ENCODE measurements around the gene SNRNP35. TPM values are rescaled to one million over a fixed set of nuclear protein-coding genes. Genes with fewer than 3 reads are reported as not detected.

The SNRNP35 gene
- total and polyA plus RNA-seq, 2 of the 8 experiments (the other 6 are each of a cell fraction or from before 2014, with no cell fraction given) = 8.0 to 16.9 TPM

DNA sequence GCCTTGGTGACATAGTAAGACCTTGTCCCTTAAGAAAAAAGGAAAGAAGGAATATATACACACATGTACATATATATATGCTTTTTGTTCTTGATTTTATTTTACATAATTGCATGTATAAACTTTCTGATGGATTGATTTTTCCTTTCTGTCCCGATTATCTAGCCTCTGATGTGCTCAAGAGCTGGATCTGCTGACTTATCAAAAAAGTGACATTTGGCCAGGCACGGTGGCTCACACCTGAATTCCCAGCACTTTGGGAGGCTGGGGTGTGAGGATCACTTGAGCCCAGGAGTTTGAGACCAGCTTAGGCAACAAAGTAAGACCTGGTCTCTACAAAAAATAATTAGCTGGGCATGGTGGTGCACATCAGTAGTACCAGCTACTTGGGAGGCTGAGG is 12.0 kb downstream of the SNRNP35 start:
- H3K14ac ChIP-seq (ENCODE audit: insufficient read length) = no peak overlapping the region
- TF ChIP-seq YY1 (IDR thresholded peaks at IDR 0.05; ENCODE audit: low read depth, low read length) (no peak), CREB1 (IDR thresholded peaks at IDR 0.05) (no peak), ASH2L (IDR thresholded peaks at IDR 0.05; ENCODE audit: low read length) (no peak), TEAD4 (IDR thresholded peaks at IDR 0.05; ENCODE audit: low read depth, low read length) (no peak), MAFK (IDR thresholded peaks at IDR 0.05; ENCODE audit: low read depth, low read length) (no peak), RNF2 (IDR thresholded peaks at IDR 0.05; ENCODE audit: borderline replicate concordance, low read depth, low read length, missing control alignments, poor library complexity, severe bottlenecking) (no peak)
- no peak overlapping the region for H3K4me2 ChIP-seq (ENCODE audit: insufficient read depth in 1 of 2, low read depth in 2 of 2, low read length in 2 of 2)
- H3K9me3 ChIP-seq (ENCODE audit: insufficient read depth in 2 of 2, low read depth in 1 of 2, low read length in 1 of 2) = no peaks in the 10 kb centered on the region
- no peaks in the 10 kb centered on the region for H3K23me2 ChIP-seq (ENCODE audit: low read depth, low read length)
- DNase-seq (ENCODE audit: low read depth in 1 of 2, low spot score in 2 of 2) (no peak), FAIRE-seq (no peak)
- no peak overlapping the region for H2AFZ ChIP-seq (ENCODE audit: low read length)
- H2AK5ac ChIP-seq (ENCODE audit: low read depth, low read length) = no peak overlapping the region
- H3K79me1 ChIP-seq (ENCODE audit: low read depth, low read length) = peaks cover 3% of the 10 kb centered on the region; the same call in 1 of the 2 replicates
- CTCF ChIA-PET (ENCODE audit: partially characterized antibody) = interaction anchor here (0.7 to 1.6 kb wide), 3 partner anchors 24 to 489 kb away, joined by 3 to 4 read pairs (median 3); no protein-coding TSS in a partner anchor
- H2BK15ac ChIP-seq (ENCODE audit: low read length) = no peak overlapping the region
- H3K23ac ChIP-seq (ENCODE audit: insufficient read length) = no peak overlapping the region
- no peak overlapping the region for H4K5ac ChIP-seq (ENCODE audit: insufficient read length, low read depth, low read length)
- H3K4me3 ChIP-seq (ENCODE audit: extremely low read depth in 1 of 4, insufficient read depth in 2 of 4, low read depth in 3 of 4, low read length in 4 of 4) = no peak overlapping the region
- peaks cover 0 to 20% (median 6%) of the 10 kb centered on the region in 4 experiments; a peak in 6 of 8 replicates for H3K36me3 ChIP-seq (ENCODE audit: control insufficient read depth in 2 of 4, insufficient read depth in 4 of 4, low read length in 3 of 4)
- H2BK12ac ChIP-seq (ENCODE audit: low read depth, low read length) = no peak overlapping the region
- no peak overlapping the region for H3K9ac ChIP-seq (replicated peaks in 1 of 4; ENCODE audit: extremely low read depth in 1 of 4, low read depth in 3 of 4, low read length in 3 of 4)
- H3K4ac ChIP-seq (replicated peaks; ENCODE audit: insufficient read length, low read depth, low read length) = no peak overlapping the region
- no peak overlapping the region for H4K91ac ChIP-seq (replicated peaks; ENCODE audit: insufficient read length, low read length)
- no peak overlapping the region for H2BK120ac ChIP-seq (replicated peaks; ENCODE audit: low read depth, low read length)
- no peak overlapping the region for H3K18ac ChIP-seq (ENCODE audit: extremely low read depth, low read length)
- no peaks in the 10 kb centered on the region for H4K20me1 ChIP-seq (replicated peaks in 1 of 2; ENCODE audit: control insufficient read depth in 1 of 2, insufficient read depth in 2 of 2, low read length in 2 of 2)
- H3K27me3 ChIP-seq (replicated peaks in 1 of 4; ENCODE audit: control insufficient read depth in 3 of 4, extremely low read depth in 1 of 4, insufficient read depth in 3 of 4, low read length in 3 of 4) = no peaks in the 10 kb centered on the region
- H3K79me2 ChIP-seq (ENCODE audit: control insufficient read depth in 1 of 2, insufficient read depth in 2 of 2, low read length in 2 of 2) = no peaks in the 10 kb centered on the region
- H2BK20ac ChIP-seq (ENCODE audit: low read length) = no peak overlapping the region
- WGBS, 2 experiments (ENCODE audit: extremely low coverage in 1 of 2, insufficient coverage in 1 of 2, insufficient read length in 1 of 2, insufficient replicate concordance in 2 of 2, low coverage in 1 of 2, low lambda C conversion rate in 2 of 2, missing lambda C conversion rate in 1 of 2) = 89% methylated on average over 2 of the region's 2 CpGs; no CpG with 5 or more reads in 1 of the 2 experiments
- H3K4me1 ChIP-seq (replicated peaks in 1 of 4; ENCODE audit: control insufficient read depth in 3 of 4, insufficient read depth in 4 of 4, low read length in 3 of 4) = no peaks in the 10 kb centered on the region
- no peak overlapping the region for H4K8ac ChIP-seq (ENCODE audit: extremely low read depth, insufficient read depth, low read length)
- no peak overlapping the region for H2BK5ac ChIP-seq (ENCODE audit: low read depth, low read length)
- POLR2A ChIA-PET (ENCODE audit: partially characterized antibody) = interaction anchor here (1.5 kb wide), 1 partner anchor 114 kb away, joined by 3 read pairs; the partner anchor contains the start of gene TMED2
- H3K27ac ChIP-seq (ENCODE audit: low read depth, low read length) = no peak overlapping the region
- H3K56ac ChIP-seq (replicated peaks; ENCODE audit: insufficient read length, low read depth, low read length) = no peak overlapping the region

Measured in H1 (cell line).